Fibroblast of lung (primary cell): ENCODE measurements around the gene PGA3.
"Not testable (repeated sequence)": the region's sequence is repeated elsewhere in the genome, so short reads cannot be mapped to it uniquely, and the experiment has no call there.

ENCODE experiments used
- CTCF ChIP-seq, 2 donors: IDR thresholded peaks in 1 of 2; conservative IDR thresholded peaks in 1 of 2; 1 replicate in 1 of 2; 2 replicates in 1 of 2; pipeline ENCODE4 v1.5.1; 2011 to 2012; ENCODE audit warnings: low read length in 2 of 2, control low read depth in 1 of 2, inconsistent platforms in 1 of 2, low read depth in 1 of 2, mild to moderate bottlenecking in 1 of 2
- EZH2 ChIP-seq: IDR thresholded peaks from 2 replicates; pipeline ENCODE4 v1.5.1; 2012; ENCODE audit warnings: low read length, control low read depth, mild to moderate bottlenecking; ENCODE audit errors: missing control alignments

- TF ChIP-seq EZH2; CTCF (conservative IDR thresholded peaks at IDR 0.05 in 1 of 2, IDR thresholded peaks at IDR 0.05 in 1 of 2; ENCODE audit: low read depth in 1 of 2, low read length in 2 of 2): not testable (repeated sequence)
These were observed 18.7 kb downstream of the PGA3 start, which contains the start of gene PGA4 for GRCh38 chr11:61222047-61222446.
